ENCODE measurements around the gene FAM177B. TPM values are rescaled to one million over a fixed set of nuclear protein-coding genes. Genes with fewer than 3 reads are reported as not detected.

The FAM177B gene
- total RNA-seq, 1 experiment from 2014 or later, result not detected

DNA sequence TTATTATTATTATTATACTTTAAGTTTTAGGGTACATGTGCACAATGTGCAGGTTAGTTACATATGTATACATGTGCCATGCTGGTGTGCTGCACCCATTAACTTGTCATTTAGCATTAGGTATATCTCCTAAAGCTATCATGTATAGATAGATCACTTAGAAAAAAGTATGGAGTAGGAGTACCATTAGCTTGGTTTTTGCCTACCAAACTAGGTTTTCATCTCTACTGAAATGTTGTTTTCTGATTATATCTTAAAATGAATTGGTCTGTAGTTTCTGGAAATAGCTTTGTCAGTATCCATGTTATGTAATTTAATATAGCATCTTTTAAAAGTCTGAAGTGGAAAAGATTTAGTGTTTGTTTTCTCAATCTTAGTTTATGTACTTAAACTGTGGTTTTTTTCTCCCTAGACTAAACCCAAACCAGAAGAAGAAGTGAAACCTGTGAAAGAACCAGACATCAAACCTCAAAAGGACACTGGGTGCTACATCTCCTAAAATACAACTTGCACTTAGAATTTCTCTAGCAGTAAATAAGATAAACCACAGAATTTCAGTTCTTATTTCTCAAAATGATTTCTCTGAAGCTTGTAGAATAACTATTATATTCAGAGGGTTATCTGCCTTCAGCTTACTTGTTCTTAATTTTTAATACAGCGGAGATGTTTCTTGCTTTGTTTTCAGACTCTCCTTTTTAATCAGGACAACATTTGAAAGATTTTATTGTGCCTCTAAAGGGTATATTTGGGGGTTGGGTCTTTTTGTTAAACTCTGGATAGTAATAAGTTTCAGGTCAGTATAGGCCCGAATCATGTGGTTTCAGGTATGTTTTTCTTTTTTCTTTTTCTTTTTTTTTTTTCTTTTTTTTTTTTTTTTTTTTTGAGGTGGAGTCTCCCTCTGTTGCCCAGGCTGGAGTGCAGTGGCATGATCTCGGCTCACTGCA, 4.5 kb upstream of the FAM177B start:
- no peaks in the 10 kb centered on the region for H3K79me2 ChIP-seq (ENCODE audit: low read length)
- no peak for DNase-seq
- ATAC-seq, result no peak
- no peak overlapping the region for H3K27ac ChIP-seq (ENCODE audit: low read length)
- peaks cover 58% of the 10 kb centered on the region for H3K36me3 ChIP-seq (ENCODE audit: low read depth, low read length)
- H3K27me3 ChIP-seq (ENCODE audit: low read length), result no peaks in the 10 kb centered on the region
- ChIA-PET POLR2A (ENCODE audit: unreplicated experiment) (no interaction called here), CTCF (no interaction called here)
- intact Hi-C loops (cut with micrococcal nuclease), result loop anchor here (10.0 kb wide), 1 partner anchor 272 kb away; no protein-coding TSS in a partner anchor
- peaks cover 15% of the 10 kb centered on the region for H3K4me1 ChIP-seq (ENCODE audit: insufficient read depth, low read length)
- H3K4me3 ChIP-seq (ENCODE audit: low read length), result no peak overlapping the region
- H3K9me2 ChIP-seq (replicated peaks; ENCODE audit: low read length), result no peaks in the 10 kb centered on the region
- H3F3A ChIP-seq (ENCODE audit: low read length, unreplicated experiment), result no peaks in the 10 kb centered on the region
- no peak overlapping the region for H3K9ac ChIP-seq (ENCODE audit: low read length)
- no peak overlapping the region for H2AFZ ChIP-seq (ENCODE audit: low read length)
- no peak overlapping the region for H3K4me2 ChIP-seq (ENCODE audit: low read length)
- no peaks in the 10 kb centered on the region for H3K9me3 ChIP-seq (ENCODE audit: low read length)
- BruUV-seq (replicated peaks), result no TSS peak
- no peak for TF ChIP-seq EZH2phosphoT487 (IDR thresholded peaks at IDR 0.05; ENCODE audit: borderline replicate concordance, low read length)
- H4K20me1 ChIP-seq (ENCODE audit: low read length), result no peaks in the 10 kb centered on the region

GRCh38 chr1:222734740-222735139, 2.3 kb upstream of the FAM177B start:
- Histone ChIP-seq H3K4me3 (ENCODE audit: low read length) (no peak overlapping the region), H4K20me1 (ENCODE audit: low read length) (no peaks in the 10 kb centered on the region), H3K27me3 (ENCODE audit: low read length) (no peaks in the 10 kb centered on the region), H2AFZ (ENCODE audit: low read length) (no peak overlapping the region), H3K9me2 (replicated peaks; ENCODE audit: low read length) (no peaks in the 10 kb centered on the region), H3K9ac (ENCODE audit: low read length) (no peak overlapping the region), H3K36me3 (ENCODE audit: low read depth, low read length) (peaks cover 39% of the 10 kb centered on the region), H3K27ac (ENCODE audit: low read length) (no peak overlapping the region), H3F3A (ENCODE audit: low read length, unreplicated experiment) (no peaks in the 10 kb centered on the region), H3K4me2 (ENCODE audit: low read length) (no peak overlapping the region), H3K79me2 (ENCODE audit: low read length) (no peaks in the 10 kb centered on the region), H3K9me3 (ENCODE audit: low read length) (no peaks in the 10 kb centered on the region), H3K4me1 (ENCODE audit: insufficient read depth, low read length) (peaks cover 17% of the 10 kb centered on the region)
- no peak for ATAC-seq
- TF ChIP-seq EZH2 (IDR thresholded peaks at IDR 0.05; ENCODE audit: low read length, unreplicated experiment) (no peak), EZH2phosphoT487 (IDR thresholded peaks at IDR 0.05; ENCODE audit: borderline replicate concordance, low read length) (no peak), CTCF (conservative IDR thresholded peaks at IDR 0.05; ENCODE audit: low read depth, low read length) (no peak)
- ChIA-PET CTCF (interaction anchor here (0.5 kb wide), 1 partner anchor 21 kb away, joined by 3 read pairs; no protein-coding TSS in a partner anchor), POLR2A (ENCODE audit: unreplicated experiment) (no interaction called here)
- BruUV-seq (replicated peaks), result no TSS peak
- intact Hi-C loops (cut with micrococcal nuclease), result loop anchor here (10.0 kb wide), 1 partner anchor 270 kb away; no protein-coding TSS in a partner anchor
- DNase-seq, result no peak

DNA sequence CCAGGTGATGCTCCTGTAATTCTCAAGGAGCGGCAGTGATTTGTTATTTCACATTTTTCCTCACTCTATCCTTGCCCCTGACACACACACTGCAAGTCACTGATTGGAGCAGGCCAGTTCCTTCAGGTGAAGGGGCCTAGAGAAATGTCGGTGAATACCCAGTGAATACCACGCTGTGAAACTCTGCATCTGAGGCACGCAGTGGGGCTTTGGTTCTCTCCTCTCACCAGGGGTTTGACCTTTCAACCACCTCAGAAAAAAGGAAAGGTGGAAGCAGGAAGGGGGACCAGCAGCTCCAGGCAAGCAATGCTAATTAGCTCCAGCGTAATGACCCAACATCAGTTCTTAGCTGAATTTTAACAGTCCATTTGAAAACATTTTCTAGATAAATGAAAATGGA, 532 bp upstream of the FAM177B start:
- Histone ChIP-seq H3K4me3 (ENCODE audit: low read length) (no peak overlapping the region), H3K36me3 (ENCODE audit: low read depth, low read length) (peaks cover 23% of the 10 kb centered on the region), H3K4me2 (ENCODE audit: low read length) (peak overlapping the region; percentile 31), H3K9ac (ENCODE audit: low read length) (0 out of 2 replicates have a peak overlapping the region, but pooled peaks have one; percentile 1), H4K20me1 (ENCODE audit: low read length) (no peaks in the 10 kb centered on the region), H3K79me2 (ENCODE audit: low read length) (no peaks in the 10 kb centered on the region), H3K4me1 (ENCODE audit: insufficient read depth, low read length) (peaks cover 17% of the 10 kb centered on the region), H3K9me3 (ENCODE audit: low read length) (no peaks in the 10 kb centered on the region), H3F3A (ENCODE audit: low read length, unreplicated experiment) (no peaks in the 10 kb centered on the region), H3K27ac (ENCODE audit: low read length) (peak overlapping the region; percentile 35), H3K27me3 (ENCODE audit: low read length) (no peaks in the 10 kb centered on the region), H2AFZ (ENCODE audit: low read length) (no peak overlapping the region), H3K9me2 (replicated peaks; ENCODE audit: low read length) (no peaks in the 10 kb centered on the region)
- ChIA-PET POLR2A (ENCODE audit: unreplicated experiment) (interaction anchor here (0.5 kb wide), 1 partner anchor 23 kb away, joined by 3 read pairs; no protein-coding TSS in a partner anchor), CTCF (interaction anchor here (0.6 to 2.5 kb wide), 6 partner anchors 18 to 397 kb away, joined by 3 to 13 read pairs (median 3); no protein-coding TSS in a partner anchor)
- TF ChIP-seq CTCF (conservative IDR thresholded peaks at IDR 0.05; ENCODE audit: low read depth, low read length) (no peak), EZH2phosphoT487 (IDR thresholded peaks at IDR 0.05; ENCODE audit: borderline replicate concordance, low read length) (no peak), EZH2 (IDR thresholded peaks at IDR 0.05; ENCODE audit: low read length, unreplicated experiment) (no peak)
- no TSS peak for BruUV-seq (replicated peaks)
- DNase-seq (no peak), ATAC-seq (peak; percentile 8)
- intact Hi-C loops (cut with micrococcal nuclease), result loop anchor here (2.0 to 10.0 kb wide), 2 partner anchors 48 to 268 kb away; no protein-coding TSS in a partner anchor

Measured in PC-3 (cell line).